Thymus (tissue), 11 donors: ENCODE data around the gene RPL13. TPM values are rescaled to one million over a fixed set of nuclear protein-coding genes. Genes with fewer than 3 reads are reported as not detected.
"Not testable (repeated sequence)": the region's sequence is repeated elsewhere in the genome, so short reads cannot be mapped to it uniquely, and the experiment has no call there.

Source experiments
- DNase-seq, 9 donors: peaks; one replicate each; pipeline ENCODE4 v3.0.0-alpha.2; 2013; ENCODE audit warnings: low spot score in 9 of 9, low read depth in 6 of 9, missing footprints in 1 of 9
- H3K27ac ChIP-seq, 2 donors: one replicate each; pipeline ENCODE4 v1.5.1; 2013; ENCODE audit warnings: control low read depth in 1 of 2, low read depth in 1 of 2, low read length in 1 of 2, mild to moderate bottlenecking in 1 of 2, moderate library complexity in 1 of 2
- H3K27me3 ChIP-seq, 2 donors: one replicate each; pipeline ENCODE4 v1.5.1; 2013; ENCODE audit warnings: low read length in 1 of 2; ENCODE audit not compliant: control insufficient read depth in 2 of 2, insufficient read depth in 1 of 2
- H3K36me3 ChIP-seq, 2 donors: one replicate each; pipeline ENCODE4 v1.5.1; 2013; ENCODE audit warnings: low read length in 1 of 2, mild to moderate bottlenecking in 1 of 2, moderate library complexity in 1 of 2; ENCODE audit not compliant: control insufficient read depth in 2 of 2, insufficient read depth in 2 of 2
- H3K4me1 ChIP-seq, 2 donors: one replicate each; pipeline ENCODE4 v1.5.1; 2013; ENCODE audit warnings: low read length in 2 of 2; ENCODE audit not compliant: control insufficient read depth in 2 of 2, insufficient read depth in 2 of 2
- H3K4me3 ChIP-seq, 2 donors: one replicate each; pipeline ENCODE4 v1.5.1; 2013; ENCODE audit warnings: low read length in 2 of 2, control low read depth in 1 of 2, mild to moderate bottlenecking in 1 of 2
- H3K9me3 ChIP-seq, 2 donors: one replicate each; pipeline ENCODE4 v1.5.1; 2013; ENCODE audit warnings: low read length in 1 of 2, mild to moderate bottlenecking in 1 of 2; ENCODE audit not compliant: control insufficient read depth in 2 of 2, insufficient read depth in 1 of 2
- WGBS: extraction: QIAGEN DNeasy Blood & Tissue Kit; methylation state at CpG from one replicate; pipeline ENCODE4 v1.1.7; 2013; 5-methylcytosine and 5-hydroxymethylcytosine counted together
- polyA plus RNA-seq: library from polyadenylated mRNA; stranded (reverse); fragments of 200-250 nt; gene quantifications from one replicate; pipeline ENCODE4 v1.2.3, GENCODE V29; 2013
- total RNA-seq: library from RNA; stranded (reverse); fragments of 120-200 nt; gene quantifications from one replicate; pipeline ENCODE4 v1.2.4, GENCODE V29; 2013
- donor health status: healthy.

The RPL13 gene
- total and polyA plus RNA-seq, 2 donors = 4,686 to 5,597 TPM

DNA sequence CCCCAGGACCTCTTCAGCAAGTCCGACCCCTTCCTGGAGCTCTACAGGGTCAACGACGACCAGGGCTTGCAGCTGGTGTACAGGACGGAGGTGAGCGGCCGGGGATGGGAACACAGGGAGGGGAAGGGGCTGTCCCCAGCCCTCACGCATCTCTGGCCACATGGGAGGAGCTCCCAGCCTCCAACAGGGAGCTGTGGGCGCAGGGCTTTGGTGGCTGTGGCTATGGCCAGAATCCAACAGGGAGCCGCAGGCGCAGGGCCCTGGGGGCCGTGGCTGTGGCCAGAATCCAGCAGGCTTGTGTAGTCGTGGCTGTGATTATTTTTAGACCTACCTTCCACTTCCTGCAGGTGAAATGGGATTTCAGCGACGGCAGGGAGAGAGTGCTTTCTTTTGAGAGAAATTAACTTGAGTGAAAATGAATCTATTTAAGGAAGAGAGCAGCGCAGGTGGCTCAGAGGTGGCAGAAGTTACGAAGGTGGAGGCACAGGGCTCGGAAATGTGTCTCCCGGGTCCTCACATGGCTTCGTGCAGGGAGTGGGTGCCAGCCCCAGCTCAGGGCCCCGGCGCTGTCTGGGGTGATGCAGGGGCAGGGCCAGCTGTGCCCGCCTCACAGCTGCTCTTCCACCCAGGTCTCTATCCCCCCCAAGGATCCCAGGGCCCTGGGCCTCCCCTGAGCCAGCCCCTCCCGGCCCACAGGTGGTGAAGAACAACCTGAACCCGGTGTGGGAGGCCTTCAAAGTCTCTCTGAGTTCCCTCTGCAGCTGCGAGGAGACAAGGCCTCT, 24.5 kb downstream of the RPL13 start:
- H3K27me3 ChIP-seq = no peaks in the 10 kb centered on the region
- H3K9me3 ChIP-seq = peaks cover 2 to 37% of the 10 kb centered on the region in 2 donors
- peaks cover 9 to 16% of the 10 kb centered on the region in 2 donors for H3K4me1 ChIP-seq
- no peak overlapping the region for H3K4me3 ChIP-seq
- H3K36me3 ChIP-seq = no peaks in the 10 kb centered on the region
- DNase-seq = peak in 3 of 9 donors; percentile 49 to 78 (median 70)
- peak overlapping the region in 1 of 2 donors; percentile 51 for H3K27ac ChIP-seq
- 42% methylated on average over 25 of the region's 25 CpGs for WGBS

DNA sequence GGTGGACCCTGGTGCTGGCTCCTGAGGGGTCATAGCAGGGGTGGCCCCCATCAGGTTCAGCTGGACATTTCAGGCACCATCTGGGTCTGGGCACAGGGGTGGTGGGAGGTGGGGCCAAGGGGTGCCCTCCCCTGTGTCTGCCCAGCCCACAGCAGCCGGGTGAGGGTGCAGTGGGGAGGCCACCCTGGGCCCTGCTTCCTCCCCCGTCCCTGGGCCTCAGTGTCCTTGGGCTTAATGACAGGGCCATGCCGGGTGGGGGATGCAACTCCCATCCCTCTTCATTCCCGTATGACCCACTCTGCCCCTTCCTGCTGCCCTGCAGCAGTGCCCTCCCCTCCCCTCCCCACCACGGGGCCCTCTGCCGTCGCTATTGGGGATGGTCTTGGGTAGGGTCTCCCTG, 25.7 kb downstream of the RPL13 start:
- Histone ChIP-seq H3K27ac (no peak overlapping the region), H3K4me1 (peaks cover 9 to 16% of the 10 kb centered on the region in 2 donors), H3K27me3 (no peaks in the 10 kb centered on the region), H3K36me3 (no peaks in the 10 kb centered on the region), H3K9me3 (peaks cover 0 to 28% of the 10 kb centered on the region in 2 donors), H3K4me3 (no peak overlapping the region)
- DNase-seq = no peak
- 95% methylated on average over 7 of the region's 7 CpGs for WGBS

DNA sequence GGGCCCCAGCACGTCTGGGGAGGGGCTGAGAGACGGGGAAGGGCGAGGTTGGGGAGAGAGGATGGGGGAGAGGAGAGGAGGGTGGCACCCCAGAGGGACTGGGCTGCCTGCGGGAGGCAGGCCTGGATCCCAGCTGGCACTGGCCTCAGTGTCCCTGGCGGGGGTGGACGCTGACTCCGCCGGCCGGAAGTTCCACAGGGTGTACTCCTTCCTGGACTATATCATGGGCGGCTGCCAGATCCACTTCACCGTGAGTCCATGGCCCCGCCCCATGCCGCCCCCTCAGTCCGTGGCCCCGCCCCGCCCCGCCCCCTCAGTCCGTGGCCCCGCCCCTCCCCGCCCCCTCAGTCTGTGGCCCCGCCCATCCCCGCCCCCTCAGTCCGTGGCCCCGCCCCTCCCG, 26.4 kb downstream of the RPL13 start:
- no peaks in the 10 kb centered on the region for H3K36me3 ChIP-seq
- WGBS = 89% methylated on average over 24 of the region's 25 CpGs
- no peak overlapping the region for H3K4me3 ChIP-seq
- H3K27ac ChIP-seq = no peak overlapping the region
- H3K4me1 ChIP-seq = peaks cover 9 to 16% of the 10 kb centered on the region in 2 donors
- no peak for DNase-seq
- H3K9me3 ChIP-seq = peaks cover 0 to 28% of the 10 kb centered on the region in 2 donors
- H3K27me3 ChIP-seq = no peaks in the 10 kb centered on the region

DNA sequence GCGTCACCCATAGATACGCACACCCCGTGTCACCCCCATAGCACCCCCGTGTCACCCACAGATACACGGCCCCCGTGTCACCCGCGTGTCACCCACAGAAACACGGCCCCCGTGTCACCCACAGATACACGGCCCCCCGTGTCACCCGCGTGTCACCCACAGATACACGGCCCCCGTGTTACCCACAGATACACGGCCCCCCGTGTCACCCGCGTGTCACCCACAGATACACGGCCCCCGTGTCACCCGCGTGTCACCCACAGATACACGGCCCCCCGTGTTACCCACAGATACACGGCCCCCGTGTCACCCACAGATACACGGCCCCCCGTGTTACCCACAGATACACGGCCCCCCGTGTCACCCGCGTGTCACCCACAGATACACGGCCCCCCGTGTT, 27.2 kb downstream of the RPL13 start:
- H3K36me3 ChIP-seq, H3K27ac ChIP-seq, DNase-seq, H3K27me3 ChIP-seq, H3K4me3 ChIP-seq: not testable (repeated sequence)
- peaks cover 0 to 28% of the 10 kb centered on the region in 2 donors for H3K9me3 ChIP-seq
- peaks cover 9 to 16% of the 10 kb centered on the region in 2 donors for H3K4me1 ChIP-seq
- over 99% methylated on average over 20 of the region's 36 CpGs for WGBS

DNA sequence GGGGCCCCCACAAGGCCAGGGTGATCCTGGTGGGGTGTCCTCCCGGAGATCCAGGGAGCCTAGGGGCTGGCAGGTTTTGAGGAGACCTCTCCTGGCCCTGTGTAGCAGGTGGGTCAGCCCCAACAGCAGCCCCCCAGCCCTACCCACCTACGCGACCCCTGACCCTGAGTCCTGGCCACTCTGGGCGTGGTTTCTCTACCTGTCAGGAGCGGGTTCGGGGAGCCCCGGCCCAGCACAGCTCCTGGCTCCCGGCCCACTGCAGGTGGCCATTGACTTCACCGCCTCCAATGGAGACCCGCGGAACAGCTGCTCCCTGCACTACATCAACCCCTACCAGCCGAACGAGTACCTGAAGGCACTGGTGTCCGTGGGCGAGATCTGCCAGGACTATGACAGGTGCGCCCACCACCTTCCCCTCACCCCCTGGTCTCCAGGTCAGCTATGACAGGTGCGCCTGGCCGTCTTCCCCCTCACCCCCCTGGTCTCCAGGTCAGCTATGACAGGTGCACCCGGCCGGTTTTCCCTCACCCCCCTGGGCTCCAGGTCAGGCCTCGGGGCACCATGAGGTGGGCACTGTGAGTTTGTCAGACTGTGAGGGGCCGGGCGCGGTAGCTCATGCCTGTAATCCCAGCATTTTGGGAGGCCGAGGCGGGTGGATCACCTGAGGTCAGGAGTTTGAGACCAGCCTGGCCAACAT, 28.1 kb downstream of the RPL13 start:
- peaks cover 10 to 18% of the 10 kb centered on the region in 2 donors for H3K4me1 ChIP-seq
- no peak for DNase-seq
- H3K4me3 ChIP-seq = no peak overlapping the region
- WGBS = 96% methylated on average over 26 of the region's 26 CpGs
- H3K36me3 ChIP-seq = no peaks in the 10 kb centered on the region
- no peaks in the 10 kb centered on the region for H3K27me3 ChIP-seq
- no peak overlapping the region for H3K27ac ChIP-seq
- peaks cover 0 to 28% of the 10 kb centered on the region in 2 donors for H3K9me3 ChIP-seq

DNA sequence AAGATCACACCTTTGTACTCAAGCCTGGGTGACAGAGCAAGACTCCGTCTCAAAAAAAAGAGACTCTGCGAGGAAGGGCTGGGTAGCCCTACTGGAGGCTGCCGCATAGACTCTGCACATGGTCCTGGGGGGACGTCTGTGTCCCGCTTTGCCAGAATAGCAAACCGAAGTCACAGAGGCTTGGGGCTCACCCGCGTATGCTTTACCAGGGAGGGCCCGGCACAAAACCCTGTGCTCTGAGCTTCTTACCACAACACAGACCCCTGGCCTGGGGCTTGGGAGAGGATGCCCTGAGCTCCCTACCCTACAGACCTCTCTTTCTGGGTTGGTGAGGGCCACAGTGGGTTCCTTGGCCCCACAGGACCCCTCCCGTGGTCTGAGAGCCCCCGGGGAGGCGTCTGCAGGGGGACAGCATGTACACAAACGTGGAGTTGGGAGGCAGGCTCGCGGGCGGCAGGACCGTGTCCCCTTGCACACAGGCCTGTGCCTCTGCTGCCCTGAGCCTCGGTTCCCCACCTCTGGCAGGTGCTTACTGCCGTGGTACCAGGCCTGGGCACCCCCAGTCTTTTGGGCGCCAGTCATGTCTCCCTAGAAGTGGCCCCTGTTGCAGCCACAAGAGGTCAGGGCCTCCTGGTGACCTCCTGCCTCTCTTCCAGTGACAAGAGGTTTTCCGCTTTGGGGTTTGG, 28.9 kb downstream of the RPL13 start:
- 97% methylated on average over 21 of the region's 21 CpGs for WGBS
- no peak for DNase-seq
- H3K9me3 ChIP-seq = peaks cover 0 to 28% of the 10 kb centered on the region in 2 donors
- H3K27me3 ChIP-seq = no peaks in the 10 kb centered on the region
- no peaks in the 10 kb centered on the region for H3K36me3 ChIP-seq
- H3K27ac ChIP-seq = no peak overlapping the region
- no peak overlapping the region for H3K4me3 ChIP-seq
- peaks cover 16 to 27% of the 10 kb centered on the region in 2 donors for H3K4me1 ChIP-seq

DNA sequence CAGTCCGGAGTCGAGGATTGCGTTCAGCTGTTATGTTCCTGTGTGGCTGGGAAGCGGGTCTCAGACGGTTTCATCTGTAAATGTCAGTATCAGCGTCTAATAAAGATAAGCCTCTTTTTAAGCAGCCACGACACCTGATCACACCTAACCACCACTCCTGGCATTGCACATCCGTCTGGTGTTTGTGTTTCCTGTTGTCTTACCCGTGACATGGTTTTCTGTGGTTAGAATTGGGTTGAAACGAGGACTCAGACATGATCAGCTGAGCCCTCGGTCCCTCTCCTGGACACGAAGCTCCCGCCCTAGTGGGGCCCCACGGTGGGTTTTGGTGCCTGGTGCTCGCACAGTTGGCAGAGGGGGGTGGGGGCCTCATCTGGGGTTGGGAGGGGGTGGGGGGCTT, 33.4 kb downstream of the RPL13 start:
- DNase-seq = peak in 4 of 9 donors; percentile 47 to 81 (median 54)
- H3K9me3 ChIP-seq = peaks cover 0 to 7% of the 10 kb centered on the region in 2 donors
- WGBS = 7% methylated on average over 15 of the region's 15 CpGs
- H3K4me3 ChIP-seq = peak overlapping the region in 1 of 2 donors; percentile 36
- H3K27me3 ChIP-seq = no peaks in the 10 kb centered on the region
- H3K36me3 ChIP-seq = no peaks in the 10 kb centered on the region
- H3K4me1 ChIP-seq = peaks cover 7 to 40% of the 10 kb centered on the region in 2 donors
- H3K27ac ChIP-seq = peak overlapping the region; percentile 65 to 76

DNA sequence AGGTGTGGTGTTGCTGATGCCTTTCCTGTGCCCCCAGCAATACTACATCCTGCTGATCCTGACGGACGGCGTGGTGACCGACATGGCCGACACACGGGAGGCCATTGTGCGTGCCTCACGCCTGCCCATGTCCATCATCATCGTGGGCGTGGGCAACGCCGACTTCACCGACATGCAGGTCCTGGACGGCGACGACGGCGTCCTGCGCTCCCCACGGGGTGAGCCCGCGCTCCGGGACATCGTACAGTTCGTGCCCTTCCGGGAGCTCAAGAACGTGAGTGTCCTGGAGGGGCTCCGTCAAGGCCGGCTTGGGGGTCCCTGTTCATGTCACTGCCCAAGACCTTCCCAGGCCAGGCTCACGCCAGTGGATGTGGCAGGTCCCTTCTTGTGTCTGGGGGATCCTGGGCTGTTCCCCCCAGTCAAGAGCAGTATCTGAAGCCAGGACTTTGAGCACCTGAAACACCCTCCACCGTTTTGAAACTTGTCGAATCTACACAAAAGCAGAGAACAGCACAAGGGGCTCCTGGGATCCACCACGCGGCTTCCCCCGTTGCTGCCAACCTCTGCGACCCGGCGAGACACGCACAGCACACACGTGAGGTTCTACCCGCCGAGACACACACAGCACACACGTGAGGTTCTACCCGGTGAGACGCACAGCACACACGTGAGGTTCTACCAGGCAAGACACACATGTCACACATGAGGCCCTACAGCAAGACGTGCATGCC, 35.0 kb downstream of the RPL13 start:
- Histone ChIP-seq H3K9me3 (no peaks in the 10 kb centered on the region), H3K4me1 (peaks cover 7 to 56% of the 10 kb centered on the region in 2 donors), H3K27ac (no peak overlapping the region), H3K27me3 (no peaks in the 10 kb centered on the region), H3K4me3 (no peak overlapping the region), H3K36me3 (no peaks in the 10 kb centered on the region)
- no peak for DNase-seq
- WGBS = 98% methylated on average over 47 of the region's 47 CpGs
